RCC 7860 (cell line): Measurements from ENCODE around the gene RMDN2.
"Not testable (repeated sequence)": the region's sequence is repeated elsewhere in the genome, so short reads cannot be mapped to it uniquely, and the experiment has no call there.

Source experiments
- DNase-seq: peaks from one replicate; pipeline ENCODE4 v3.0.0-alpha.2; 2015; ENCODE audit warnings: low spot score
- FAIRE-seq: peaks from 2 replicates; lab custom pipeline; 2012; peaks lifted over from hg19 to GRCh38; lab: Jason Lieb, UNC

Gene RMDN2

GRCh38 chr2:37928377-37928776 is 3.3 kb downstream of the RMDN2 start:
- DNase-seq (no peak), FAIRE-seq (no peak)

GRCh38 chr2:37930392-37930791 is 5.3 kb downstream of the RMDN2 start:
- not testable (repeated sequence) for DNase-seq, FAIRE-seq

- not testable (repeated sequence) for FAIRE-seq
These were observed 7.8 kb downstream of the RMDN2 start for GRCh38 chr2:37932873-37933272.

GRCh38 chr2:37934591-37935513 is 9.8 kb downstream of the RMDN2 start:
- no peak for DNase-seq
- no peak for FAIRE-seq

More at GRCh38 chr2:37932873-37933272, 7.8 kb downstream of the RMDN2 start:
- DNase-seq = not testable (repeated sequence)

GRCh38 chr2:37937568-37937967 is 12.5 kb downstream of the RMDN2 start:
- not testable (repeated sequence) for DNase-seq, FAIRE-seq

GRCh38 chr2:37941267-37941666 is 16.2 kb downstream of the RMDN2 start:
- not testable (repeated sequence) for DNase-seq, FAIRE-seq

GRCh38 chr2:37944268-37944667 is 19.2 kb downstream of the RMDN2 start:
- DNase-seq = no peak
- FAIRE-seq = no peak

GRCh38 chr2:37947306-37947705 is 22.2 kb downstream of the RMDN2 start:
- FAIRE-seq (no peak), DNase-seq (no peak)

GRCh38 chr2:37962018-37962739 is 37.1 kb downstream of the RMDN2 start:
- not testable (repeated sequence) for FAIRE-seq

GRCh38 chr2:37962740-37963121 is 37.6 kb downstream of the RMDN2 start:
- not testable (repeated sequence) for FAIRE-seq, DNase-seq

More at GRCh38 chr2:37962018-37962739, 37.1 kb downstream of the RMDN2 start:
- not testable (repeated sequence) for DNase-seq

- DNase-seq, FAIRE-seq: not testable (repeated sequence)
These were observed 38.8 kb downstream of the RMDN2 start for GRCh38 chr2:37963901-37964300.

GRCh38 chr2:37966326-37966725 is 41.2 kb downstream of the RMDN2 start:
- no peak for DNase-seq
- FAIRE-seq = no peak

- DNase-seq (no peak), FAIRE-seq (no peak)
These were observed 44.6 kb downstream of the RMDN2 start for GRCh38 chr2:37969731-37970130.

- no peak for DNase-seq
- peak; percentile 10 for FAIRE-seq
These were observed 46.9 kb downstream of the RMDN2 start for GRCh38 chr2:37971971-37972370.

GRCh38 chr2:37973615-37974353 is 48.7 kb downstream of the RMDN2 start:
- FAIRE-seq (no peak), DNase-seq (no peak)

GRCh38 chr2:37975808-37976207 is 50.7 kb downstream of the RMDN2 start:
- DNase-seq = no peak
- FAIRE-seq = no peak

- no peak for FAIRE-seq
- DNase-seq = no peak
These were observed 51.3 kb downstream of the RMDN2 start for GRCh38 chr2:37976411-37976810.

- peak; percentile 81 for FAIRE-seq
- peak; percentile 33 for DNase-seq
These were observed 57.1 kb downstream of the RMDN2 start for GRCh38 chr2:37982147-37982582.

- no peak for DNase-seq
- FAIRE-seq = no peak
These were observed 57.8 kb downstream of the RMDN2 start for GRCh38 chr2:37982847-37983246.

- FAIRE-seq = no peak
- no peak for DNase-seq
These were observed 58.6 kb downstream of the RMDN2 start for GRCh38 chr2:37983719-37984118.

- FAIRE-seq = no peak
These were observed 59.1 kb downstream of the RMDN2 start for GRCh38 chr2:37984176-37984575.

More at GRCh38 chr2:37984176-37984575, 59.1 kb downstream of the RMDN2 start:
- DNase-seq = no peak
